HEK293 (cell line): ENCODE results near the gene GMPPB.

ENCODE experiments used
- HOXA7 ChIP-seq: sonication (generic); formaldehyde crosslinking; IDR thresholded peaks from 2 replicates; pipeline ENCODE4 v1.8.1; 2022; ENCODE audit warnings: missing genetic modification reagents, borderline replicate concordance
- YY1 ChIP-seq: fragments of 450-650 bp; formaldehyde crosslinking; IDR thresholded peaks from 2 replicates; pipeline ENCODE4 v1.5.1; 2018; ENCODE audit warnings: missing biosample characterization, missing genetic modification characterization
- ZFP3 ChIP-seq: fragments of 450-650 bp; formaldehyde crosslinking; IDR thresholded peaks from 2 replicates; pipeline ENCODE4 v1.5.1; 2016; ENCODE audit warnings: low read depth, missing biosample characterization, missing genetic modification characterization
- ZNF664 ChIP-seq: fragments of 450-650 bp; formaldehyde crosslinking; IDR thresholded peaks from 2 replicates; pipeline ENCODE4 v1.5.1; 2016; ENCODE audit warnings: missing biosample characterization, missing genetic modification characterization
- TF ChIP-seq, protein P1 (sequence below): fragments of 450-650 bp; formaldehyde crosslinking; IDR thresholded peaks from 2 replicates; pipeline ENCODE4 v1.5.1; 2016; ENCODE audit warnings: missing biosample characterization, missing genetic modification characterization, low read depth
- TF ChIP-seq, protein P2 (sequence below): fragments of 450-650 bp; formaldehyde crosslinking; IDR thresholded peaks from 2 replicates; pipeline ENCODE4 v1.5.1; 2016; ENCODE audit warnings: missing biosample characterization, missing genetic modification characterization

DNA sequence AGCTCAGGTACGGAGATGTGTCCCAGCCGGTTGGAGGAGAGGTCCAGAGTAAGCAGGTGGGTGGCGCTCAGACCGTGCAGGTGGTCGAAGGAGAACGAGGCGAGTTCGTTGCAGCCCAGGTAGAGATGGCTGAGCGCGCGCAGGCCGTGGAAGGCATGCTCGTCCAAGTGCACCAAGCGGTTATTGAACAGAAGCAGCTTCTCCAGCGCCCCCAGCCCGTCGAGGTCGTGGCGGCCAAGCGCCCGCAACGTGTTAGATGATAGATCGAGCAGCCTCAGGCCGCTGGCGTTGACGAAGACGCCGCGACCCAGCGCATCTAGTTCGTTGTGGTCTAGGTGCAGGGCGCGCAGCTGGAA is 4.9 kb downstream of the GMPPB start:
- TF ChIP-seq ZFP3 (tag by site-specific recombination), result no peak
- TF ChIP-seq, protein P1, sequence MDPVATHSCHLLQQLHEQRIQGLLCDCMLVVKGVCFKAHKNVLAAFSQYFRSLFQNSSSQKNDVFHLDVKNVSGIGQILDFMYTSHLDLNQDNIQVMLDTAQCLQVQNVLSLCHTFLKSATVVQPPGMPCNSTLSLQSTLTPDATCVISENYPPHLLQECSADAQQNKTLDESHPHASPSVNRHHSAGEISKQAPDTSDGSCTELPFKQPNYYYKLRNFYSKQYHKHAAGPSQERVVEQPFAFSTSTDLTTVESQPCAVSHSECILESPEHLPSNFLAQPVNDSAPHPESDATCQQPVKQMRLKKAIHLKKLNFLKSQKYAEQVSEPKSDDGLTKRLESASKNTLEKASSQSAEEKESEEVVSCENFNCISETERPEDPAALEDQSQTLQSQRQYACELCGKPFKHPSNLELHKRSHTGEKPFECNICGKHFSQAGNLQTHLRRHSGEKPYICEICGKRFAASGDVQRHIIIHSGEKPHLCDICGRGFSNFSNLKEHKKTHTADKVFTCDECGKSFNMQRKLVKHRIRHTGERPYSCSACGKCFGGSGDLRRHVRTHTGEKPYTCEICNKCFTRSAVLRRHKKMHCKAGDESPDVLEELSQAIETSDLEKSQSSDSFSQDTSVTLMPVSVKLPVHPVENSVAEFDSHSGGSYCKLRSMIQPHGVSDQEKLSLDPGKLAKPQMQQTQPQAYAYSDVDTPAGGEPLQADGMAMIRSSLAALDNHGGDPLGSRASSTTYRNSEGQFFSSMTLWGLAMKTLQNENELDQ, result no peak
- TF ChIP-seq, protein P2, sequence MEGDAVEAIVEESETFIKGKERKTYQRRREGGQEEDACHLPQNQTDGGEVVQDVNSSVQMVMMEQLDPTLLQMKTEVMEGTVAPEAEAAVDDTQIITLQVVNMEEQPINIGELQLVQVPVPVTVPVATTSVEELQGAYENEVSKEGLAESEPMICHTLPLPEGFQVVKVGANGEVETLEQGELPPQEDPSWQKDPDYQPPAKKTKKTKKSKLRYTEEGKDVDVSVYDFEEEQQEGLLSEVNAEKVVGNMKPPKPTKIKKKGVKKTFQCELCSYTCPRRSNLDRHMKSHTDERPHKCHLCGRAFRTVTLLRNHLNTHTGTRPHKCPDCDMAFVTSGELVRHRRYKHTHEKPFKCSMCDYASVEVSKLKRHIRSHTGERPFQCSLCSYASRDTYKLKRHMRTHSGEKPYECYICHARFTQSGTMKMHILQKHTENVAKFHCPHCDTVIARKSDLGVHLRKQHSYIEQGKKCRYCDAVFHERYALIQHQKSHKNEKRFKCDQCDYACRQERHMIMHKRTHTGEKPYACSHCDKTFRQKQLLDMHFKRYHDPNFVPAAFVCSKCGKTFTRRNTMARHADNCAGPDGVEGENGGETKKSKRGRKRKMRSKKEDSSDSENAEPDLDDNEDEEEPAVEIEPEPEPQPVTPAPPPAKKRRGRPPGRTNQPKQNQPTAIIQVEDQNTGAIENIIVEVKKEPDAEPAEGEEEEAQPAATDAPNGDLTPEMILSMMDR, result no peak
- no peak for TF ChIP-seq YY1 (tag by site-specific recombination)
- TF ChIP-seq HOXA7 (CRISPR knock-in tag), result no peak
- no peak for TF ChIP-seq ZNF664 (tag by site-specific recombination)
